WTC11 (cell line): Measurements from ENCODE around the gene VPS41. TPM values are rescaled to one million over a fixed set of nuclear protein-coding genes. Genes with fewer than 3 reads are reported as not detected.

Experiments
- ATAC-seq: fragments of 200-7000 bp; cut with Tn5 transposase; 2 replicates; pipeline ENCODE4 v1.10.0; 2021; ENCODE audit warnings: mild to moderate bottlenecking, moderate library complexity
- CTCF ChIA-PET: fragments of 300-600 bp; sonication (Branson Sonifier 250); formaldehyde crosslinking; loops from one replicate; lab custom pipeline; 2021; ENCODE audit warnings: antibody characterized with exemption; lab: Charles Lee
- POLR2A ChIA-PET: fragments of 350-600 bp; sonication (Branson Sonifier 250); formaldehyde crosslinking; loops from one replicate; lab custom pipeline; 2021; ENCODE audit warnings: antibody characterized with exemption; lab: Charles Lee
- DNase-seq: peaks from one replicate; pipeline ENCODE4 v3.0.0; 2021; ENCODE audit warnings: low spot score
- H3K27ac Mint-ChIP-seq: 2 replicates; pipeline ENCODE4 v1.8.0; 2021; ENCODE audit warnings: mixed read lengths
- H3K27me3 Mint-ChIP-seq: 2 replicates; pipeline ENCODE4 v1.8.0; 2021; ENCODE audit warnings: low read depth, mild to moderate bottlenecking, moderate library complexity, mixed read lengths
- H3K36me3 Mint-ChIP-seq: 2 replicates; pipeline ENCODE4 v1.8.0; 2021; ENCODE audit warnings: mixed read lengths
- H3K4me1 Mint-ChIP-seq: 2 replicates; pipeline ENCODE4 v1.8.0; 2022; ENCODE audit warnings: mixed read lengths
- H3K4me3 Mint-ChIP-seq: 2 replicates; pipeline ENCODE4 v1.8.0; 2021; ENCODE audit warnings: mild to moderate bottlenecking, moderate library complexity, mixed read lengths
- H3K9me3 Mint-ChIP-seq: 2 replicates; pipeline ENCODE4 v1.8.0; 2021; ENCODE audit warnings: mixed read lengths
- ATF2 ChIP-seq: sonication (generic); formaldehyde crosslinking; IDR thresholded peaks from 2 replicates; pipeline ENCODE4 v1.8.1; 2022; ENCODE audit warnings: low read depth, missing genetic modification reagents, borderline replicate concordance
- ATF3 ChIP-seq: sonication (generic); formaldehyde crosslinking; conservative IDR thresholded peaks from 2 replicates; pipeline ENCODE4 v1.8.1; 2022; ENCODE audit warnings: mild to moderate bottlenecking, missing genetic modification reagents
- CDX4 ChIP-seq: fragments of 250-450 bp; sonication (Bioruptor Pico); IDR thresholded peaks from 2 replicates; pipeline ENCODE4 v1.9.0; 2021; ENCODE audit warnings: moderate library complexity, mild to moderate bottlenecking, inconsistent platforms, borderline replicate concordance
- CREM ChIP-seq: sonication (generic); formaldehyde crosslinking; IDR thresholded peaks from 2 replicates; pipeline ENCODE4 v1.8.1; 2022; ENCODE audit warnings: mild to moderate bottlenecking, missing genetic modification reagents, moderate library complexity
- E2F1 ChIP-seq: sonication (generic); formaldehyde crosslinking; IDR thresholded peaks from 2 replicates; pipeline ENCODE4 v1.8.0; 2022; ENCODE audit warnings: mild to moderate bottlenecking, missing genetic modification reagents
- E2F5 ChIP-seq: sonication (generic); formaldehyde crosslinking; IDR thresholded peaks from 2 replicates; pipeline ENCODE4 v1.8.1; 2022; ENCODE audit warnings: mild to moderate bottlenecking, moderate library complexity, missing genetic modification reagents
- ERG ChIP-seq: fragments of 250-450 bp; sonication (Bioruptor Pico); IDR thresholded peaks from 2 replicates; pipeline ENCODE4 v1.8.0; 2021; ENCODE audit warnings: mild to moderate bottlenecking
- ETV6 ChIP-seq: sonication (generic); formaldehyde crosslinking; IDR thresholded peaks from 2 replicates; pipeline ENCODE4 v1.8.1; 2022; ENCODE audit warnings: mild to moderate bottlenecking, missing genetic modification reagents
- FOXK1 ChIP-seq: sonication (generic); formaldehyde crosslinking; IDR thresholded peaks from 2 replicates; pipeline ENCODE4 v1.8.0; 2022; ENCODE audit warnings: mild to moderate bottlenecking, moderate library complexity, missing genetic modification reagents
- IRF1 ChIP-seq: sonication (generic); formaldehyde crosslinking; IDR thresholded peaks from 2 replicates; pipeline ENCODE4 v1.8.0; 2023; ENCODE audit warnings: missing genetic modification reagents
- IRF2 ChIP-seq: sonication (generic); formaldehyde crosslinking; IDR thresholded peaks from 2 replicates; pipeline ENCODE4 v1.8.0; 2022; ENCODE audit warnings: low read depth, missing genetic modification reagents, borderline replicate concordance
- NFE2L1 ChIP-seq: sonication (generic); formaldehyde crosslinking; IDR thresholded peaks from 2 replicates; pipeline ENCODE4 v1.8.1; 2023; ENCODE audit warnings: missing genetic modification reagents
- OVOL2 ChIP-seq: fragments of 250-450 bp; sonication (Bioruptor Pico); IDR thresholded peaks from 2 replicates; pipeline ENCODE4 v1.9.0; 2021; ENCODE audit warnings: mild to moderate bottlenecking, borderline replicate concordance
- SMAD4 ChIP-seq: sonication (generic); formaldehyde crosslinking; IDR thresholded peaks from 2 replicates; pipeline ENCODE4 v1.8.0; 2022; ENCODE audit warnings: mild to moderate bottlenecking, missing genetic modification reagents
- SOX15 ChIP-seq: fragments of 250-450 bp; sonication (Bioruptor Pico); IDR thresholded peaks from 2 replicates; pipeline ENCODE4 v1.9.0; 2021; ENCODE audit warnings: mild to moderate bottlenecking
- STAT6 ChIP-seq: sonication (generic); formaldehyde crosslinking; conservative IDR thresholded peaks from 2 replicates; pipeline ENCODE4 v1.8.1; 2023; ENCODE audit warnings: mild to moderate bottlenecking, low read depth, missing genetic modification reagents, moderate library complexity
- USF2 ChIP-seq: sonication (generic); formaldehyde crosslinking; IDR thresholded peaks from 2 replicates; pipeline ENCODE4 v1.8.1; 2023; ENCODE audit warnings: mild to moderate bottlenecking, missing genetic modification reagents, moderate library complexity
- ZNF317 ChIP-seq: sonication (generic); formaldehyde crosslinking; IDR thresholded peaks from 2 replicates; pipeline ENCODE4 v1.8.1; 2023; ENCODE audit warnings: low read depth, mild to moderate bottlenecking, moderate library complexity, missing genetic modification reagents, borderline replicate concordance
- ZNF671 ChIP-seq: fragments of 250-450 bp; sonication (Bioruptor Pico); IDR thresholded peaks from 2 replicates; pipeline ENCODE4 v1.8.0; 2021; ENCODE audit warnings: mild to moderate bottlenecking
- total RNA-seq: library from RNA; stranded (reverse); gene quantifications from 3 replicates; pipeline ENCODE4 v1.2.3, GENCODE V29; 2021

VPS41 gene
- total RNA-seq, 1 experiment from 2014 or later: 50.3 TPM

GRCh38 chr7:38920731-38921130 lies 11.7 kb upstream of the VPS41 start:
- Mint-ChIP-seq H3K27ac (no peak overlapping the region), H3K4me3 (no peak overlapping the region), H3K4me1 (no peaks in the 10 kb centered on the region), H3K9me3 (no peaks in the 10 kb centered on the region), H3K36me3 (no peaks in the 10 kb centered on the region), H3K27me3 (no peaks in the 10 kb centered on the region)
- TF ChIP-seq ZNF671 (CRISPR knock-in tag) (no peak), ERG (CRISPR knock-in tag) (no peak), ATF3 (no peak), NFE2L1 (no peak), ATF2 (no peak), STAT6 (CRISPR knock-in tag) (no peak), ZNF317 (no peak), SMAD4 (CRISPR knock-in tag) (no peak), E2F5 (CRISPR knock-in tag) (no peak), IRF2 (no peak), ETV6 (CRISPR knock-in tag) (no peak), SOX15 (CRISPR knock-in tag) (no peak), FOXK1 (CRISPR knock-in tag) (no peak), CDX4 (no peak), OVOL2 (CRISPR knock-in tag) (no peak), E2F1 (CRISPR knock-in tag) (no peak), USF2 (no peak), CREM (CRISPR knock-in tag) (no peak), IRF1 (CRISPR knock-in tag) (no peak)
- CTCF ChIA-PET: interaction anchor here (0.7 to 3.0 kb wide), 2 partner anchors 11 to 47 kb away, joined by 4 to 9 read pairs; partner anchors contain the start of gene VPS41
- no peak for DNase-seq
- no peak for ATAC-seq
- POLR2A ChIA-PET: no interaction called here
